HFF-Myc (cell line): Measurements from ENCODE around the gene DOCK7.

Experiments used
- DNase-seq: peaks from one replicate; pipeline ENCODE4 v3.0.0-alpha.2; 2011; ENCODE audit warnings: low read depth; ENCODE audit errors: extremely low read depth
- H3K4me3 ChIP-seq: replicated peaks from 2 replicates; pipeline ENCODE4 v1.5.1; 2011; ENCODE audit warnings: low read depth, mild to moderate bottlenecking, control low read depth, low read length
- CTCF ChIP-seq: IDR thresholded peaks from 2 replicates; pipeline ENCODE4 v1.5.1; 2012; ENCODE audit warnings: mild to moderate bottlenecking, low read depth, low read length, control low read depth; ENCODE audit errors: missing control alignments

Gene DOCK7

GRCh38 chr1:62462370-62462769, 225.8 kb downstream of the DOCK7 start:
- TF ChIP-seq CTCF, result no peak
- DNase-seq, result no peak
- no peak overlapping the region for H3K4me3 ChIP-seq

GRCh38 chr1:62457955-62458354, 230.2 kb downstream of the DOCK7 start:
- no peak for DNase-seq
- H3K4me3 ChIP-seq, result no peak overlapping the region

GRCh38 chr1:62452951-62453350, 235.2 kb downstream of the DOCK7 start:
- DNase-seq, result no peak
- no peak for TF ChIP-seq CTCF
- H3K4me3 ChIP-seq, result no peak overlapping the region

More at GRCh38 chr1:62457955-62458354, 230.2 kb downstream of the DOCK7 start:
- no peak for TF ChIP-seq CTCF

- DNase-seq, result no peak
- H3K4me3 ChIP-seq, result no peak overlapping the region
- TF ChIP-seq CTCF, result no peak
These were observed 237.9 kb downstream of the DOCK7 start for GRCh38 chr1:62450301-62450700.

- no peak for TF ChIP-seq CTCF
These were observed 239.8 kb downstream of the DOCK7 start for GRCh38 chr1:62448221-62448933.

GRCh38 chr1:62444701-62445100, 243.5 kb downstream of the DOCK7 start:
- DNase-seq, result no peak
- no peak overlapping the region for H3K4me3 ChIP-seq
- TF ChIP-seq CTCF, result no peak

More at GRCh38 chr1:62448221-62448933, 239.8 kb downstream of the DOCK7 start:
- DNase-seq, result no peak
- H3K4me3 ChIP-seq, result no peak overlapping the region
